ENCODE data around the gene INHBB.

INHBB gene

GRCh38 chr2:120344214-120344975 is 1.5 kb upstream of the INHBB start:
- FAIRE-seq = no peak
- no peak for TF ChIP-seq POLR2A (IDR thresholded peaks at IDR 0.05; ENCODE audit: low read depth, low read length)
- no peak for DNase-seq (ENCODE audit: insufficient read length)

DNA sequence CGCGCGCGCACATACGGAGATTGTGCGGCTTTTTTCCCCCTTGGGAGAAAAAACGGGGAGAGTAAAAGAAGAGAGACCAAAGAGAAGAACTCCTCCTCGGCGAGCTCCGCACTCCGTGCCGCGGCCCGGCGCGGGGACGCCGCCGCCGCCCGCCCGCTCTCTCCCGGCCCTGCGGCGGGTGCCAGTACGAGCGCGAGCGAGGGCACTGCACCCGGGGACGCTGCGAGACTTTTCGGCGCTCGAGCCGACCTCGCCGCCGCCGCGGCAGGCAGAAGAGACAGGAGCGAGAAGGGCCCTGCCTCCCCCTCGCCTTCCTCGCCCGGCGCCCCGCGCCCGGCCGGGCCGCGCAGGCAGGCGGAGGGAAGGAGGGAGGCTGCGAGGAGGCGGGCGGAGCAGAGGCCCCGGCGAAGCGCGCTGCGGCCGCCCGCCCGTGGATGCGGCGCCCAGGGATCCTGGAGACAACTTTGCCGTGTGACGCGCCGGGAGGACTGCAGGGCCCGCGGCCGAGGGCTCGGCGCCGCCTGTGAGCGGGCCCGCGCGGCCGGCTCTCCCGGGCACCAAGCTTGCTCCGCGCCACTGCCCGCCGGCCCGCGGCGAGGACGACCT is 857 bp upstream of the INHBB start:
- no peak for DNase-seq (ENCODE audit: insufficient read length)
- no peak for FAIRE-seq
- TF ChIP-seq POLR2A (IDR thresholded peaks at IDR 0.05; ENCODE audit: low read depth, low read length) = no peak
- TF ChIP-seq POLR2AphosphoS5 (IDR thresholded peaks at IDR 0.05; ENCODE audit: low read depth, low read length) = no peak
- TF ChIP-seq TAF1 (IDR thresholded peaks at IDR 0.05; ENCODE audit: borderline replicate concordance, low read depth, low read length) = no peak

DNA sequence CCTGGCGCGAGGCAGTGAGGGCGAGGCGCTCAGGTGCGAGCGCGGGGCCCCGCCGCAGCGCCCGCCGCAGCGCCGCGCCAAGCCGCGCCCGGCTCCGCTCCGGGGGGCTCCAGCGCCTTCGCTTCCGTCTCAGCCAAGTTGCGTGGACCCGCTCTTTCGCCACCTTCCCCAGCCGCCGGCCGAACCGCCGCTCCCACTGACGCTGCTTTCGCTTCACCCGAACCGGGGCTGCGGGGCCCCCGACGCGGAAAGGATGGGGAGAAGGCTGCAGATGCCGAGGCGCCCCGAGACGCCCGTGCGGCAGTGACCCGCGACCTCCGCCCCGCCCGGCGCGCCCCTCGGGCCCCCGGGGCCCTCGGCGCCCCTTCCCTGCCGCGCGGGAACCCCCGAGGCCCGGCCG is 328 bp upstream of the INHBB start:
- FAIRE-seq = no peak
- TF ChIP-seq TAF1 (IDR thresholded peaks at IDR 0.05; ENCODE audit: borderline replicate concordance, low read depth, low read length) (no peak), POLR2A (IDR thresholded peaks at IDR 0.05; ENCODE audit: low read depth, low read length) (no peak), POLR2AphosphoS5 (IDR thresholded peaks at IDR 0.05; ENCODE audit: low read depth, low read length) (no peak)
- DNase-seq (ENCODE audit: insufficient read length) = no peak

DNA sequence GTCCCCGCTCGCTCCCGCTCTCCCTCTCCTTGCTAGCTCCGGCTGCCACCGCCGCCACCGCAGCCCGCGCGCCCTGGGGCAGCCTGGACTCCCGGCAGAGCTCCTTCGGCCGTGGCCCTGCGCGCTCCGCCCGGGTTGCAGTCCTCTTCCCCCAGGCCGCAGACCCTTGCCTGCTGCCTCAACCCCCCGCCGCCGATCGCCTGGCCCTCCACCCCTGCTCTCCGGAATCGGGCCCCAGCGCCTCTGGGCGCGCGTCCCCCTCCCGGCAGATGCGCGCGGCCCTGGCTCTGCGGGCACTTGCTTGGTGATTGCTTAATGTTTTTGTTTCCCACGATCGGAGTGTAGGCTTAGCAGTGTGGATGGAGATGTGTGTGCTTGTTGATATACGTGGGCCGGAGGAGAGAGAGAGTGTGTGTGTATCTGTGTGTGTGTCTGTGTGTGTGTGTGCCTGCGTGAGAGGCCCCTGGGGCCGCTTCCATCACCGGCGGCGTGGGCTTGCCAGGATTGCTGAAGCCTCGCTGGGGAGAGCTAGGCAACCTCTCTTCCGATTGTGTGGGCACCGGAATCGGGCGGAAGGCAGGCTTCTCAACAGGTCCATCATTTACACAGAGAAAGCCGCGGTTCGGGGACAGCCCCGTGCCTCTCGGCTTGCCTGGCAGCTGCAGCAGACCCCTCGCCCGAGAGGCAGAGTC is 877 bp downstream of the INHBB start:
- TF ChIP-seq TAF1 (IDR thresholded peaks at IDR 0.05; ENCODE audit: borderline replicate concordance, low read depth, low read length) (no peak), POLR2AphosphoS5 (IDR thresholded peaks at IDR 0.05; ENCODE audit: low read depth, low read length) (no peak), POLR2A (IDR thresholded peaks at IDR 0.05; ENCODE audit: low read depth, low read length) (no peak)
- DNase-seq (ENCODE audit: insufficient read length) (no peak), FAIRE-seq (no peak)

DNA sequence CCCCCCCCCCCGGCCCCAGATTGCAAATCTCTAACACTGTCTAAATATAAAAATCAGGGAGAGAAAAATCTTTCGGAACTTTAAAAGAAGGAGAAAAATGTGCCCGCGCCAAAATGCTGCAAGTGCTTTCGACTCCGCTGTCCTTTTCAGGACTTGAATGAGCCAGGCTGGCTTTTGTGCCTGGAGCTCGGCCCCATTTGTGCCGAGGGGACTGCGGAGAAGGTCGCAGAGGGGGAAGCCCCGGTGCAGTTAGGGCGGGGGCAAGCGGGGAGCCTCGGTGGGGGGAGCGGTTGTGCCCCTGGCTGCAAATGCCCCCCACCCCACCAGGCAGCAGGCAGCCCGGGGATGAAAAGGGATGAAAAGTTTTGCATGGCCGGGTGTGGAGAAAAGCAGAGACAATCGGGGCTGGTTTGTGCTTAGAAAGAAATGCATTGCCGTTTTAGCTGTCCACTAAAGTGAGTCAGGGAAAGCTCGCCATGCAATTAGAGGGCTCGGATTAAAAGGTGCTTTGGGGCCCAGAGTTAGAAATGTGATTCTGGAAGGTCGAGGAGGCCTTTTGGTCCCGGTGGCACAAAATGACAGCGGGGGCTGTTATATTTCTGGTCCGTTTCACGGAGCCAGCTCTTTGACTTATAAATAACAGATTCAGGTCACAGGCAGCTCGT is 1.6 kb downstream of the INHBB start:
- no peak for TF ChIP-seq POLR2AphosphoS5 (IDR thresholded peaks at IDR 0.05; ENCODE audit: low read depth, low read length)
- TF ChIP-seq TAF1 (IDR thresholded peaks at IDR 0.05; ENCODE audit: borderline replicate concordance, low read depth, low read length) = no peak
- no peak for TF ChIP-seq POLR2A (IDR thresholded peaks at IDR 0.05; ENCODE audit: low read depth, low read length)
- DNase-seq (ENCODE audit: insufficient read length) (no peak), FAIRE-seq (no peak)

- DNase-seq (ENCODE audit: insufficient read length) (no peak), FAIRE-seq (no peak)
- no peak for TF ChIP-seq POLR2AphosphoS5 (IDR thresholded peaks at IDR 0.05; ENCODE audit: low read depth, low read length)
- TF ChIP-seq TAF1 (IDR thresholded peaks at IDR 0.05; ENCODE audit: borderline replicate concordance, low read depth, low read length) = no peak
- no peak for TF ChIP-seq POLR2A (IDR thresholded peaks at IDR 0.05; ENCODE audit: low read depth, low read length)
Observed at GRCh38 chr2:120348134-120348736, 2.3 kb downstream of the INHBB start.

DNA sequence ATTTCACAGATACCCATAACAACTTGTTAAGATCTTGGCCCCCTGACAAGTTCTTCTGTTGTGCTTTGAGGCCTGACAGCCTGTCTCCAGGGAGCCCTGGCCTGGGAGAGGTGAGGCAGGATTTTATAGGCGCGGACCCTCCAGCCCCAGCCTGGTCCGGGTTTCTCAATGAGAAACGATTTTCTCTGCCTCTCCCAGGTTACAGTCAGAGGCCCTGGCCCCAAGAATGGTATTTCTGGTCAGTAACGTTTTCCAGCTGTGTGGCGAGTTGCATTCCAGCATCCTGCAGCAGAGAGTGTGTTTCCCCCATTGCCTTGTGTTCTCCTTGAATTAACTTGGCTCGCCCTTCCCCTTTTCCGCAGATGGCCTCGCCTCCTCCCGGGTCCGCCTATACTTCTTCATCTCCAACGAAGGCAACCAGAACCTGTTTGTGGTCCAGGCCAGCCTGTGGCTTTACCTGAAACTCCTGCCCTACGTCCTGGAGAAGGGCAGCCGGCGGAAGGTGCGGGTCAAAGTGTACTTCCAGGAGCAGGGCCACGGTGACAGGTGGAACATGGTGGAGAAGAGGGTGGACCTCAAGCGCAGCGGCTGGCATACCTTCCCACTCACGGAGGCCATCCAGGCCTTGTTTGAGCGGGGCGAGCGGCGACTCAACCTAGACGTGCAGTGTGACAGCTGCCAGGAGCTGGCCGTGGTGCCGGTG is 3.0 kb downstream of the INHBB start:
- TF ChIP-seq POLR2A (IDR thresholded peaks at IDR 0.05; ENCODE audit: low read depth, low read length) = no peak
- no peak for TF ChIP-seq POLR2AphosphoS5 (IDR thresholded peaks at IDR 0.05; ENCODE audit: low read depth, low read length)
- TF ChIP-seq TAF1 (IDR thresholded peaks at IDR 0.05; ENCODE audit: borderline replicate concordance, low read depth, low read length) = no peak
- no peak for FAIRE-seq

GRCh38 chr2:120349440-120349921 is 3.5 kb downstream of the INHBB start:
- no peak for FAIRE-seq
- TF ChIP-seq TAF1 (IDR thresholded peaks at IDR 0.05; ENCODE audit: borderline replicate concordance, low read depth, low read length) (no peak), POLR2A (IDR thresholded peaks at IDR 0.05; ENCODE audit: low read depth, low read length) (no peak), POLR2AphosphoS5 (IDR thresholded peaks at IDR 0.05; ENCODE audit: low read depth, low read length) (no peak)

More for the DNA sequence above, 3.0 kb downstream of the INHBB start:
- DNase-seq (ENCODE audit: insufficient read length) = no peak

GRCh38 chr2:120350080-120350479 is 4.1 kb downstream of the INHBB start:
- DNase-seq (ENCODE audit: insufficient read length) (no peak), FAIRE-seq (no peak)

More at GRCh38 chr2:120349440-120349921, 3.5 kb downstream of the INHBB start:
- no peak for DNase-seq (ENCODE audit: insufficient read length)

GRCh38 chr2:120350801-120351320 is 4.9 kb downstream of the INHBB start:
- TF ChIP-seq TAF1 (IDR thresholded peaks at IDR 0.05; ENCODE audit: borderline replicate concordance, low read depth, low read length) (no peak), POLR2AphosphoS5 (IDR thresholded peaks at IDR 0.05; ENCODE audit: low read depth, low read length) (no peak), POLR2A (IDR thresholded peaks at IDR 0.05; ENCODE audit: low read depth, low read length) (no peak)
- DNase-seq (ENCODE audit: insufficient read length) = no peak
- no peak for FAIRE-seq

More at GRCh38 chr2:120350080-120350479, 4.1 kb downstream of the INHBB start:
- TF ChIP-seq POLR2A (IDR thresholded peaks at IDR 0.05; ENCODE audit: low read depth, low read length) = no peak
- no peak for TF ChIP-seq POLR2AphosphoS5 (IDR thresholded peaks at IDR 0.05; ENCODE audit: low read depth, low read length)
- no peak for TF ChIP-seq TAF1 (IDR thresholded peaks at IDR 0.05; ENCODE audit: borderline replicate concordance, low read depth, low read length)
